Activated CD8-positive, alpha-beta memory T cell treated with anti-CD3 and anti-CD28 coated beads, Interleukin-2, amount 50 U/mL, for 1 hour (primary cell): ENCODE data around the gene NMNAT3.

Experiments
- DNase-seq: peaks from one replicate; pipeline ENCODE4 v3.0.0-alpha.2; 2020; ENCODE audit errors: extremely low read depth

The NMNAT3 gene

GRCh38 chr3:139541532-139542288 is 136.1 kb downstream of the NMNAT3 start:
- no peak for DNase-seq

- DNase-seq: no peak
Measured at GRCh38 chr3:139540651-139541531, 136.9 kb downstream of the NMNAT3 start.

GRCh38 chr3:139538733-139539132 is 139.0 kb downstream of the NMNAT3 start:
- DNase-seq: no peak

DNA sequence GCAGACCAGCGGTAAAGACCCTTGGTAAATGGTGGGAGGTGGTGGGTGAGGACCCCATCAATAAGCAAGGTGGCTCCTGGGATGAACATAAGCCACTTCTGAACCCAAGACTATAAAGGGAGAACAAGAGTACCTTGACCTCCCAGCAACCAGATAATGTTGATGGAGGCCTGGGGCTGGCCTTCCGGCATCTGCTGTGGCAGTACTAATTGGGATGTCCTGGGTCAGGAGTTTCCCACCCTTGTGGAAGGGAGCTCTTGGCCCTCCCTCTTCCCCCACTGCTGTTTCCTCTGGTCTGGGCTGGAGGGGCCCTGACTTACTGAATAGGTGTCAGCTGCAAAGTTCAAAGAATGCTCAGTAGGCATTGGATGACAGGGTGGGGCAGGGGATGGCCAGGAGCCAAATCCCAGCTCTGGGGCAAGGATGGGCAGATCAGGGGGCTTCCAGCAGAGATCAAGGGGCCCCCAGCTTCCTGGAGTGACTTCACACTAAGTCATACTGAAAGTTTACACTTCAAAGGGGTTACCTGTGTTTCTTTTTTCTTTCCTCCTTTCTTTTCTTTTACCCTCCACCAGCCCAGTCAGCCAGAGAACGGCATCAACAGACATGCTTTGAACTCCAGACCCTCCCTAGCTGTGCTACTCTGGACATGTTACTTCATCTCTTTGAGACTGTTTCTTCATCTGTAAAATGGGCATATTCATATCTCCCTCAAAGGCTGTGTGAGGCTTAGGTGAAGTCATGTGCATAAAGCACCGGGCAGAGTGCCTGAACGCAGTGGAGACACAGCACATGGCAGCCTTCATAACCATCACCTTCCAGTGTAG is 139.8 kb downstream of the NMNAT3 start:
- no peak for DNase-seq

GRCh38 chr3:139537361-139537760 is 140.4 kb downstream of the NMNAT3 start:
- no peak for DNase-seq

GRCh38 chr3:139534992-139535879 is 142.5 kb downstream of the NMNAT3 start:
- DNase-seq: no peak

DNA sequence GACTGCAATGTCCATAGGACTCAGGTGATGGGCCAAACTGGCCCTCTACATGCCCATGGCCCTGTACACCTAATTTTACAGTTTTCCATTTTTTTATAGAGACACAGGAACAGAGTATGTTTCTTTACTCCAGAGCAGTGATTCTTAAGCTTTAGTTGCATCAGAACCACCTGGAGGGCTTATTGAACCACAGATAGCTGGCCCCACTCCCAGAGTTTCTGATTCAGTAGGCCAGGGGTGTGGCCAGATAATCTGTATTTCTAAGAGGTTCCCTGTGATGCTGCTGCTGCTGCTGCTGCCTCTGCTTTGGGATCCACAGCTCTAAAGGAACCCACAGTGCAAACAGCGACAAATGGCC is 143.3 kb downstream of the NMNAT3 start:
- no peak for DNase-seq

- no peak for DNase-seq
Measured at GRCh38 chr3:139533781-139534454, 143.9 kb downstream of the NMNAT3 start.

GRCh38 chr3:139532976-139533375 is 144.8 kb downstream of the NMNAT3 start:
- no peak for DNase-seq

DNA sequence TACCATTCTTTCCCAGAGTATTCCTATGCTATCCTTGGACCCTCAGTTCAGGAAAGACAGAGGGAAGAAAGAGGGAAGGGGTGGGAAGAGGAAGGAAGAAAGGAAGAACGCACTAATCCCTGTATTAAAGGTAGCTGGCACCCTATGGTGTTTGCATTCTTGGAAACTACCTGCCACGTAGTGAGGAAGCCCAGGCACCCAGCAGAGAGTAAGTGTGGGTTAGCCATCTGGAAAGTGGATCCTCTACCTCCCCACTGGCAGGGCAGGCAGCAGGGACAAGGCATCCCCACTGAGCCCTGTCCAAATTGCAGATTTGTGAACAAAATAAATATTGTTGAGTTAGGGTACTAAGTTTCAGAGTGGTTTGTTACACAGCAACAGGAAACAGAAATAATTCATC is 147.1 kb downstream of the NMNAT3 start:
- no peak for DNase-seq

GRCh38 chr3:139529662-139530061 is 148.1 kb downstream of the NMNAT3 start:
- DNase-seq: no peak

DNA sequence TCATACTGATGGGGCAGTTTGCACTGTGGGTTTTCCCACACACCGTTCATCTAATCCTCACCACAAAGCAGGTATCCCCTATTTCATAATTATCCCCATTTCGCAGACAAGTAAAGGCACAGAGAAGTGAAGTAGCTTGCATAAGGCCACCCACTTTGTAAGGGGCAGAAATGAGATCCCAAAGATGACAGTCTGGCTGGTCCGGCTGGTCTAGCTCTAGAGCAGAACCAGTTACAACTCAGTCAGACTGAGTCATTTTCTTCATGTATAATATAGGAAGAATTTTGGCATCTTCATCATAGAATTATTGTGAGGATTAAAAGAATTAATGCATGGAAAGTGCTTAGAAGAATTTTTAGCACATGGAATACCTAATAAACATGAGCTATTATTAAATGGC is 148.8 kb downstream of the NMNAT3 start:
- DNase-seq: no peak

DNA sequence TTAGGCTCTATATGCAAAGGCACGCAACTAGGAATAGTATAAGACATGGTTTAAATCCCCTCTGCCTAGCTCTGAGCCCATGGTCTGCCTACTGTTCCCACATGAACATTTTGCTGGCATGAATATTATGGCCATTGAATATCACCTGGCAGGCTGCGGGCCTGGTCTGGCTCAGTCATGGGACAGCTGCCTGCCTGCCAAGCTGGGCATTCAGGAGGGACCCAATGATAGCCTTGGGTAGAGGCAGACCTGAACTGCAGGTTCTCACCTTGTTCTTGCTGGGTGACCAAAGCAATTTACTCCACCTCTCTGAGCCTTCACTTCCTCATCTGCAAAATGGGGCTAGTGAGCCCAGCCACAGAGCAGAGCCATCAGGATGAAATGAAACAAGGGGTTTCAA is 149.5 kb downstream of the NMNAT3 start:
- no peak for DNase-seq

- DNase-seq: no peak
Measured at GRCh38 chr3:139527265-139527664, 150.5 kb downstream of the NMNAT3 start.

- DNase-seq: no peak
Measured at GRCh38 chr3:139526146-139526545, 151.6 kb downstream of the NMNAT3 start.

GRCh38 chr3:139524841-139525636 is 152.7 kb downstream of the NMNAT3 start:
- DNase-seq: no peak

- no peak for DNase-seq
Measured at GRCh38 chr3:139523718-139524117, 154.1 kb downstream of the NMNAT3 start.

DNA sequence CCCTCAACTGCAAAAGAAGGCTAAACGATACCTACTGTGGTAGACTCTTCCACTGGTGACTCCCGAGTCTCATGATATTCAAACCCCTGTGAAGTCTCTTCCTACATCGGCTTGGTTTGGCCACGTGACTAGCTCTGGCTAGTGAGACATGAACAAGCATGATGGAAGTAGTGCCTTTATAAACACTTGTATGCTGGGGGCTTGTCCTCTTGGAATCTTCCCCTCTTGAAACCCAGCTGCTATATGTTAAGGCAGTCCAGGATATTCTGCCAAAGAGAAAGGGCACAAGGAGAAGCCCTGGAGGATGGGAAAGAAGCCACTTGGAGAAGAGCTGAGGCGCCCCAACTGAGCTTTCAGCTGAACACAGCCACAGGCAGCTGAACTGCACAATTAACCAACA is 154.6 kb downstream of the NMNAT3 start:
- no peak for DNase-seq

- DNase-seq: no peak
Measured at GRCh38 chr3:139522421-139522820, 155.4 kb downstream of the NMNAT3 start.

- no peak for DNase-seq
Measured at GRCh38 chr3:139521816-139522215, 156.0 kb downstream of the NMNAT3 start.
